H1 (cell line): Measurements from ENCODE around the gene SRPK3. TPM values are rescaled to one million over a fixed set of nuclear protein-coding genes. Genes with fewer than 3 reads are reported as not detected.

ENCODE experiments used
- BACH1 ChIP-seq: IDR thresholded peaks from 2 replicates; pipeline ENCODE4 v1.6.1; 2012; ENCODE audit warnings: low read length, improper control_type of control experiment
- CBX5 ChIP-seq: fragments of 300-800, 300-1000 bp; sonication (generic); IDR thresholded peaks from 2 replicates; pipeline ENCODE4 v1.7.1; 2016; ENCODE audit warnings: antibody characterized with exemption, low read length, low read depth
- GABPA ChIP-seq: IDR thresholded peaks from 2 replicates; pipeline ENCODE4 v1.6.1; 2011; ENCODE audit warnings: mild to moderate bottlenecking, low read length, moderate library complexity, borderline replicate concordance; ENCODE audit not compliant: insufficient read depth
- HDAC2 ChIP-seq, 2 experiments: fragments of 300-600 bp in 1 of 2; sonication (generic) in 1 of 2; IDR thresholded peaks; 2 replicates each; pipeline ENCODE4 v1.6.1; 2011 to 2012; ENCODE audit warnings: low read depth in 2 of 2, low read length in 2 of 2, mild to moderate bottlenecking in 2 of 2, moderate library complexity in 2 of 2, borderline replicate concordance in 1 of 2, inconsistent platforms in 1 of 2
- JUND ChIP-seq: IDR thresholded peaks from 2 replicates; pipeline ENCODE4 v1.6.1; 2011; ENCODE audit warnings: mild to moderate bottlenecking, improper control_type of control experiment, low read length
- SUZ12 ChIP-seq: fragments of 200-600 bp; sonication (generic); IDR thresholded peaks from 2 replicates; pipeline ENCODE4 v1.6.1; 2012; ENCODE audit warnings: mild to moderate bottlenecking, inconsistent platforms, low read length, moderate library complexity, mixed read lengths
- USF2 ChIP-seq: IDR thresholded peaks from 2 replicates; pipeline ENCODE4 v1.6.1; 2011; ENCODE audit warnings: low read length, improper control_type of control experiment
- polyA plus RNA-seq, 7 experiments: library from polyadenylated mRNA; depleted of rRNA in 3 of 7; stranded (reverse) in 5 of 7; unstranded in 2 of 7; fragments of >200 nt in 5 of 7; fragments of 200-250 nt in 2 of 7; gene quantifications; 1 replicate in 5 of 7; 2 replicates in 1 of 7; 4 replicates in 1 of 7; pipeline versions ENCODE4 v1.2.1 to v1.2.3, GENCODE V29; 2011 to 2013; ENCODE audit warnings: missing spikeins in 2 of 7, mixed read lengths in 2 of 7
- total RNA-seq: library from RNA; stranded (reverse); fragmentation: NEBNext Ultra II Directional; extraction: Animal tissue kit (Norgen Biotek cat#: 25700); gene quantifications from 2 replicates; pipeline ENCODE4 v1.2.1, GENCODE V29; 2021
- TF ChIP-seq, protein P1 (sequence below): fragments of 300-600 bp; sonication (generic); IDR thresholded peaks from 2 replicates; pipeline ENCODE4 v1.7.1; 2012; ENCODE audit warnings: low read length, moderate library complexity, mild to moderate bottlenecking, inconsistent platforms; ENCODE audit not compliant: insufficient replicate concordance

Gene SRPK3
- total and polyA plus RNA-seq, 2 of the 8 experiments (the other 6 are each of a cell fraction or from before 2014, with no cell fraction given): not detected

GRCh38 chrX:153766871-153767673 lies 13.8 kb upstream of the SRPK3 start (continued):
- TF ChIP-seq, protein P1, sequence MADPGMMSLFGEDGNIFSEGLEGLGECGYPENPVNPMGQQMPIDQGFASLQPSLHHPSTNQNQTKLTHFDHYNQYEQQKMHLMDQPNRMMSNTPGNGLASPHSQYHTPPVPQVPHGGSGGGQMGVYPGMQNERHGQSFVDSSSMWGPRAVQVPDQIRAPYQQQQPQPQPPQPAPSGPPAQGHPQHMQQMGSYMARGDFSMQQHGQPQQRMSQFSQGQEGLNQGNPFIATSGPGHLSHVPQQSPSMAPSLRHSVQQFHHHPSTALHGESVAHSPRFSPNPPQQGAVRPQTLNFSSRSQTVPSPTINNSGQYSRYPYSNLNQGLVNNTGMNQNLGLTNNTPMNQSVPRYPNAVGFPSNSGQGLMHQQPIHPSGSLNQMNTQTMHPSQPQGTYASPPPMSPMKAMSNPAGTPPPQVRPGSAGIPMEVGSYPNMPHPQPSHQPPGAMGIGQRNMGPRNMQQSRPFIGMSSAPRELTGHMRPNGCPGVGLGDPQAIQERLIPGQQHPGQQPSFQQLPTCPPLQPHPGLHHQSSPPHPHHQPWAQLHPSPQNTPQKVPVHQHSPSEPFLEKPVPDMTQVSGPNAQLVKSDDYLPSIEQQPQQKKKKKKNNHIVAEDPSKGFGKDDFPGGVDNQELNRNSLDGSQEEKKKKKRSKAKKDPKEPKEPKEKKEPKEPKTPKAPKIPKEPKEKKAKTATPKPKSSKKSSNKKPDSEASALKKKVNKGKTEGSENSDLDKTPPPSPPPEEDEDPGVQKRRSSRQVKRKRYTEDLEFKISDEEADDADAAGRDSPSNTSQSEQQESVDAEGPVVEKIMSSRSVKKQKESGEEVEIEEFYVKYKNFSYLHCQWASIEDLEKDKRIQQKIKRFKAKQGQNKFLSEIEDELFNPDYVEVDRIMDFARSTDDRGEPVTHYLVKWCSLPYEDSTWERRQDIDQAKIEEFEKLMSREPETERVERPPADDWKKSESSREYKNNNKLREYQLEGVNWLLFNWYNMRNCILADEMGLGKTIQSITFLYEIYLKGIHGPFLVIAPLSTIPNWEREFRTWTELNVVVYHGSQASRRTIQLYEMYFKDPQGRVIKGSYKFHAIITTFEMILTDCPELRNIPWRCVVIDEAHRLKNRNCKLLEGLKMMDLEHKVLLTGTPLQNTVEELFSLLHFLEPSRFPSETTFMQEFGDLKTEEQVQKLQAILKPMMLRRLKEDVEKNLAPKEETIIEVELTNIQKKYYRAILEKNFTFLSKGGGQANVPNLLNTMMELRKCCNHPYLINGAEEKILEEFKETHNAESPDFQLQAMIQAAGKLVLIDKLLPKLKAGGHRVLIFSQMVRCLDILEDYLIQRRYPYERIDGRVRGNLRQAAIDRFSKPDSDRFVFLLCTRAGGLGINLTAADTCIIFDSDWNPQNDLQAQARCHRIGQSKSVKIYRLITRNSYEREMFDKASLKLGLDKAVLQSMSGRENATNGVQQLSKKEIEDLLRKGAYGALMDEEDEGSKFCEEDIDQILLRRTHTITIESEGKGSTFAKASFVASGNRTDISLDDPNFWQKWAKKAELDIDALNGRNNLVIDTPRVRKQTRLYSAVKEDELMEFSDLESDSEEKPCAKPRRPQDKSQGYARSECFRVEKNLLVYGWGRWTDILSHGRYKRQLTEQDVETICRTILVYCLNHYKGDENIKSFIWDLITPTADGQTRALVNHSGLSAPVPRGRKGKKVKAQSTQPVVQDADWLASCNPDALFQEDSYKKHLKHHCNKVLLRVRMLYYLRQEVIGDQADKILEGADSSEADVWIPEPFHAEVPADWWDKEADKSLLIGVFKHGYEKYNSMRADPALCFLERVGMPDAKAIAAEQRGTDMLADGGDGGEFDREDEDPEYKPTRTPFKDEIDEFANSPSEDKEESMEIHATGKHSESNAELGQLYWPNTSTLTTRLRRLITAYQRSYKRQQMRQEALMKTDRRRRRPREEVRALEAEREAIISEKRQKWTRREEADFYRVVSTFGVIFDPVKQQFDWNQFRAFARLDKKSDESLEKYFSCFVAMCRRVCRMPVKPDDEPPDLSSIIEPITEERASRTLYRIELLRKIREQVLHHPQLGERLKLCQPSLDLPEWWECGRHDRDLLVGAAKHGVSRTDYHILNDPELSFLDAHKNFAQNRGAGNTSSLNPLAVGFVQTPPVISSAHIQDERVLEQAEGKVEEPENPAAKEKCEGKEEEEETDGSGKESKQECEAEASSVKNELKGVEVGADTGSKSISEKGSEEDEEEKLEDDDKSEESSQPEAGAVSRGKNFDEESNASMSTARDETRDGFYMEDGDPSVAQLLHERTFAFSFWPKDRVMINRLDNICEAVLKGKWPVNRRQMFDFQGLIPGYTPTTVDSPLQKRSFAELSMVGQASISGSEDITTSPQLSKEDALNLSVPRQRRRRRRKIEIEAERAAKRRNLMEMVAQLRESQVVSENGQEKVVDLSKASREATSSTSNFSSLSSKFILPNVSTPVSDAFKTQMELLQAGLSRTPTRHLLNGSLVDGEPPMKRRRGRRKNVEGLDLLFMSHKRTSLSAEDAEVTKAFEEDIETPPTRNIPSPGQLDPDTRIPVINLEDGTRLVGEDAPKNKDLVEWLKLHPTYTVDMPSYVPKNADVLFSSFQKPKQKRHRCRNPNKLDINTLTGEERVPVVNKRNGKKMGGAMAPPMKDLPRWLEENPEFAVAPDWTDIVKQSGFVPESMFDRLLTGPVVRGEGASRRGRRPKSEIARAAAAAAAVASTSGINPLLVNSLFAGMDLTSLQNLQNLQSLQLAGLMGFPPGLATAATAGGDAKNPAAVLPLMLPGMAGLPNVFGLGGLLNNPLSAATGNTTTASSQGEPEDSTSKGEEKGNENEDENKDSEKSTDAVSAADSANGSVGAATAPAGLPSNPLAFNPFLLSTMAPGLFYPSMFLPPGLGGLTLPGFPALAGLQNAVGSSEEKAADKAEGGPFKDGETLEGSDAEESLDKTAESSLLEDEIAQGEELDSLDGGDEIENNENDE: no peak
- TF ChIP-seq JUND: no peak
- no peak for TF ChIP-seq USF2
- no peak for TF ChIP-seq HDAC2 (IDR thresholded peaks at IDR 0.05; ENCODE audit: borderline replicate concordance in 1 of 2, low read depth in 2 of 2, low read length in 2 of 2)
- TF ChIP-seq SUZ12: no peak
- no peak for TF ChIP-seq CBX5
- no peak for TF ChIP-seq GABPA
- TF ChIP-seq BACH1: no peak
